BLaER1 treated with 17β-estradiol and CSF1 and Interleukin-3, amounts not matched to agents 10 nM and 100 nM (cell line): ENCODE data around the gene TNRC6A.
"Not testable (repeated sequence)": the region's sequence is repeated elsewhere in the genome, so short reads cannot be mapped to it uniquely, and the experiment has no call there.

Experiments
- H3K27ac ChIP-seq, 11 experiments: shearing (Covaris generic); formaldehyde crosslinking; 2 replicates each; pipeline ENCODE4 v1.8.1; 2022
- H3K27me3 ChIP-seq, 11 experiments: shearing (Covaris generic); formaldehyde crosslinking; 2 replicates each; pipeline ENCODE4 v1.8.1; 2022
- H3K36me3 ChIP-seq, 11 experiments: shearing (Covaris generic); formaldehyde crosslinking; 2 replicates each; pipeline ENCODE4 v1.8.1; 2022
- H3K4me1 ChIP-seq, 10 experiments: shearing (Covaris generic); formaldehyde crosslinking; 2 replicates each; pipeline ENCODE4 v1.8.1; 2022
- H3K4me2 ChIP-seq, 11 experiments: shearing (Covaris generic); formaldehyde crosslinking; 2 replicates each; pipeline ENCODE4 v1.8.1; 2022
- H3K4me3 ChIP-seq, 10 experiments: shearing (Covaris generic); formaldehyde crosslinking; 2 replicates each; pipeline ENCODE4 v1.8.1; 2022
- H3K9ac ChIP-seq, 11 experiments: shearing (Covaris generic); formaldehyde crosslinking; 2 replicates each; pipeline ENCODE4 v1.8.1; 2022
- H3K9me3 ChIP-seq, 11 experiments: shearing (Covaris generic); formaldehyde crosslinking; replicated peaks in 1 of 11; 2 replicates each; pipeline ENCODE4 v1.8.1; 2022
- H4K20me1 ChIP-seq, 11 experiments: shearing (Covaris generic); formaldehyde crosslinking; 2 replicates each; pipeline ENCODE4 v1.8.1; 2022
- Cebpa-rat ChIP-seq, 11 experiments: shearing (Covaris generic); IDR thresholded peaks; 2 replicates each; pipeline ENCODE4 v1.8.1; 2022

Gene TNRC6A

DNA sequence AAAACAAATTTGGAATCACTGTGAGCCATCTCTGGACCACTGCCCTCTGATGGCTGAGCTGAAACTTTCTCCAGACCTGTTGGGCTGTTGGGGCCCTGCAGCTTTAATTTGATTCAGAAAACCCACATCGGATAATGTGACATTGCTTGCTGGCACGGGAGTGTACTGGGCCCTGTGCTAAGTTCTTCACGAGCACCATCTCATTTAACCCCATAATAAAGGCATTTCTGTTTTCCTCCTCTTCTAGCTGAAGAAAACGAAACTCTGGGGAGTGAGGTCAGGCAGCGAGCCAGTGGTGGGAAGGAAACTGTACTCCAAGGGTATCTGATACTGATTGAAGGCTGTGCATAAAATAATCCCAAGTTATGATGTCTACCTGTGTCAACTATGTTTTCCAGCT is 34.5 kb upstream of the TNRC6A start:
- no peak for TF ChIP-seq Cebpa-rat (IDR thresholded peaks at IDR 0.05)
- Histone ChIP-seq H3K27ac (no peak overlapping the region), H3K4me1 (no peaks in the 10 kb centered on the region), H3K9me3 (no peaks in the 10 kb centered on the region), H3K27me3 (no peaks in the 10 kb centered on the region), H4K20me1 (no peaks in the 10 kb centered on the region), H3K9ac (no peak overlapping the region), H3K36me3 (no peaks in the 10 kb centered on the region), H3K4me3 (no peak overlapping the region), H3K4me2 (no peak overlapping the region)

DNA sequence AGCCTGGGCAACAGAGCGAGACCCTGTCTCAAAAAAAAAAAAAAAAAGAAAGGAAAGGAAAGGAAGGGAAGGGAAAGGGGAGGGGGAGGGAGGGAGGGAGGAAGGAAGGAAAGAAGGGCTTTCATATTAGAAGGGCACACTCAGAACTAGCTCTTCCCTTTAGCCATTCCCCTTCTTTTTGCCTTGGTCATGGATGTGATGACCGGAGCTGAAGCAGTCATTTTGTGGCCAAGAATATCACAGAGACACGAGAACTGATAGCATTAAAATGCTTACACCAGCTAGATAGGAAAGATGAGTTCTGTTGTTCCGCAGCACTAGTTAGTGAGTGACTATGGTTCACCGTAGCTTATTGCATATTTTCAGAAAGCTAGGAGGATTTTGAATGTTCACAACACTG is 32.8 kb upstream of the TNRC6A start:
- H3K9me3 ChIP-seq: no peaks in the 10 kb centered on the region

GRCh38 chr16:24698308-24698707 is 31.1 kb upstream of the TNRC6A start:
- Histone ChIP-seq H3K4me1 (no peaks in the 10 kb centered on the region), H3K27ac (no peak overlapping the region), H3K9me3 (no peaks in the 10 kb centered on the region), H4K20me1 (no peaks in the 10 kb centered on the region), H3K4me3 (no peak overlapping the region), H3K9ac (no peak overlapping the region), H3K4me2 (no peak overlapping the region), H3K27me3 (no peaks in the 10 kb centered on the region), H3K36me3 (no peaks in the 10 kb centered on the region)
- TF ChIP-seq Cebpa-rat (IDR thresholded peaks at IDR 0.05): no peak

More for the DNA sequence above, 32.8 kb upstream of the TNRC6A start:
- Histone ChIP-seq H3K4me2 (no peak overlapping the region), H4K20me1 (no peaks in the 10 kb centered on the region), H3K4me1 (no peaks in the 10 kb centered on the region), H3K4me3 (no peak overlapping the region), H3K9ac (no peak overlapping the region), H3K36me3 (no peaks in the 10 kb centered on the region), H3K27ac (no peak overlapping the region), H3K27me3 (no peaks in the 10 kb centered on the region)
- TF ChIP-seq Cebpa-rat (IDR thresholded peaks at IDR 0.05): no peak

- no peaks in the 10 kb centered on the region for H3K4me1 ChIP-seq
- H3K27ac ChIP-seq: no peak overlapping the region
- H3K4me2 ChIP-seq: no peak overlapping the region
- no peak for TF ChIP-seq Cebpa-rat (IDR thresholded peaks at IDR 0.05)
- no peak overlapping the region for H3K4me3 ChIP-seq
- no peaks in the 10 kb centered on the region for H3K27me3 ChIP-seq
- H3K9me3 ChIP-seq: no peaks in the 10 kb centered on the region
- H3K9ac ChIP-seq: no peak overlapping the region
- no peaks in the 10 kb centered on the region for H3K36me3 ChIP-seq
- H4K20me1 ChIP-seq: no peaks in the 10 kb centered on the region
These were observed 30.2 kb upstream of the TNRC6A start for GRCh38 chr16:24699151-24699723.

DNA sequence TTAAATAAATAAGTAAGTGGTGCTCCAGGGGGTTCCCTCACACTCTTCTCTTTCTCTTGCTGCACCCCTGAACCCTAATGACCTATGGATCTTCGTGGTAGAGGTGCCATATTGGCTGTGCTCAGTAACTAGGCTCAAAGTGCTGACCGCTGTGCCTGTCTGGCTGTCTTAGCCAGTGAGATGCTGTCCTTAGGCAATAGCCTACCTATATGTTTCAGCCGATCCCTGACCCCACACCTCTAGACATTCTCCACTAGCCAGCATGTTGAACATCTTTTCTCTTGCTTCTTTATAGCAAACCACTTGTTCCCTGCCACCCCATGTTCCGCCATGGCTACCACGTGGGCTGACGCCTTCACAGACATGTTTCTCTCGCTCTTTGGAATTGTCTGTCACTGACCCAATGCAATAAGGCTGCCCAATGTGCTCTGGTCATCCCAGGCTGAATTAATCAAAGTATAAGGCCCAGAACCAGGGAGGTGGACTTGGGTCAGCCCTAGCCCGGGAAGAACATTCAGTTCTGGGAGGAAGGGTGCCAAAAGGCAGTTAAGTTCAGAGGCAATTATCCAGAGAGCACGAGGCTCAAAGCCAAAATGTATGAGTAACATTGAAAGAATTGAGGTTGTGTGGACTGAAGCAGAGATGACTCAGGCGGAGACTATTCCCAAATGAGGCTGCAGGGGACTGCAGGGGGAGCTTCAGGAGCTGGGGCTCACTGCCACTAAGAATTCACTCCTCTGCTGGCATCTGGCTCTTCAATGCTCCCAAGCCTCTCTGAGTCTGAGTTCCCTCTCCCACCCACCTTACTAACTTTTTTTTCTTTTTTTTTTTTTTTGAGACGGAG is 28.7 kb upstream of the TNRC6A start:
- Histone ChIP-seq H3K4me3 (no peak overlapping the region), H3K4me2 (no peak overlapping the region), H3K27ac (no peak overlapping the region), H4K20me1 (no peaks in the 10 kb centered on the region), H3K36me3 (no peaks in the 10 kb centered on the region), H3K9me3 (no peaks in the 10 kb centered on the region), H3K9ac (no peak overlapping the region), H3K27me3 (no peaks in the 10 kb centered on the region), H3K4me1 (no peaks in the 10 kb centered on the region)
- no peak for TF ChIP-seq Cebpa-rat (IDR thresholded peaks at IDR 0.05)

GRCh38 chr16:24701521-24701951 is 27.9 kb upstream of the TNRC6A start:
- Histone ChIP-seq H3K4me3 (no peak overlapping the region), H3K9me3 (no peaks in the 10 kb centered on the region), H3K27me3 (no peaks in the 10 kb centered on the region), H3K36me3 (no peaks in the 10 kb centered on the region), H4K20me1 (no peaks in the 10 kb centered on the region), H3K27ac (no peak overlapping the region), H3K9ac (no peak overlapping the region), H3K4me1 (no peaks in the 10 kb centered on the region), H3K4me2 (no peak overlapping the region)
- no peak for TF ChIP-seq Cebpa-rat (IDR thresholded peaks at IDR 0.05)

DNA sequence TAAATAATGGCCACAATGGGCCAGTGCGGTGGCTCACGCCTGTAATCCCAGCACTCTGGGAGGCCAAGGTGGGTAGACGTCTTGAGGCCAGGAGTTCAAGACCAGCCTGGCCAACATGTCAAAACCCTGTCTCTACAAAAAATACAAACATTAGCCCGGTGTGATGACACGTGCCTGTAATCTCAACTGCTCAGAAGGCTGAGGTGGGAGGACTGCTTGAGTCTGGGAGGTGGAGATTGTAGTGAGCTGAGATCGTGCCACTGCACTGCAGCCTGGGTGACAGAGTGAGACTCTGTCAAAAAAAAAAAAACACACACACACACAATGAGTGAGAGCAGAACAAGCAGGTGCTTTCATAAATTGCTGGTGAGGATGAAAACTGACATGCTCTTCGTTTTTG is 21.7 kb upstream of the TNRC6A start:
- H3K9me3 ChIP-seq, H3K9ac ChIP-seq, H3K4me2 ChIP-seq, H4K20me1 ChIP-seq, H3K27me3 ChIP-seq, H3K4me1 ChIP-seq, H3K4me3 ChIP-seq, H3K36me3 ChIP-seq, H3K27ac ChIP-seq: not testable (repeated sequence)

GRCh38 chr16:24713379-24713778 is 16.1 kb upstream of the TNRC6A start:
- Histone ChIP-seq H3K9me3 (peaks cover 0 to 17% (median 10%) of the 10 kb centered on the region in 11 experiments; a peak in 13 of 22 replicates), H4K20me1 (no peaks in the 10 kb centered on the region), H3K27me3 (no peaks in the 10 kb centered on the region), H3K36me3 (no peaks in the 10 kb centered on the region), H3K4me2 (no peak overlapping the region), H3K4me1 (no peaks in the 10 kb centered on the region), H3K9ac (no peak overlapping the region), H3K27ac (no peak overlapping the region), H3K4me3 (no peak overlapping the region)
- no peak for TF ChIP-seq Cebpa-rat (IDR thresholded peaks at IDR 0.05)

- Histone ChIP-seq H3K4me1 (no peaks in the 10 kb centered on the region), H3K36me3 (no peaks in the 10 kb centered on the region), H3K27me3 (no peaks in the 10 kb centered on the region), H4K20me1 (no peaks in the 10 kb centered on the region), H3K27ac (no peak overlapping the region), H3K9me3 (peaks cover 0 to 17% (median 10%) of the 10 kb centered on the region in 11 experiments; a peak in 13 of 22 replicates), H3K4me2 (no peak overlapping the region), H3K4me3 (no peak overlapping the region), H3K9ac (no peak overlapping the region)
- no peak for TF ChIP-seq Cebpa-rat (IDR thresholded peaks at IDR 0.05)
These were observed 12.0 kb upstream of the TNRC6A start for GRCh38 chr16:24717411-24717810.

DNA sequence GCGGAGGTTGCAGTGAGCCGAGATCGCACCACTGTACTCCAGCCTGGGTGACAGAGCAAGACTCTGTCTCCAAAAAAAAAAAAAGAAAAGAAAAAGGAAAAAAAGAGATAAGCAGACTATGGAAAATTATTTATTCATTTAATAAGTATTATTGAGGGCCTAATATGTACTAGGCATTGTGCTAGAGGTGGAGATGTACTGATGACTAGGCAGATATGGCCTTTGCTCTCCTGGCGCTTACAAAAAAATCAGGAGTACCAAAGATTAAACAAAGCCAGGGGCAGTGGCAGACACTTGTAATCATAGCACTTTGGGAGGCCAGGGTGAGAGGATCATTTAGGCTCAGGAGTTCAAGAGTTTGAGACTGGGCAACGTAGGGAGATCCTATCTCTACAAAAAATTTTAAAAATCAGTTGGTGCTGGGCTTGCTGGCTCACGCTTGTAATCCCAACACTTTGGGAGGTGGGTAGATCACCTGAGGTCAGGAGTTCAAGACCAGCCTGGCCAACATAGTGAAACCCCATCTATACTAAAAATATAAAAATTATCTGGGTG is 10.4 kb upstream of the TNRC6A start:
- Histone ChIP-seq H3K36me3 (no peaks in the 10 kb centered on the region), H3K9ac (no peak overlapping the region), H3K4me3 (no peak overlapping the region), H4K20me1 (no peaks in the 10 kb centered on the region), H3K4me1 (no peaks in the 10 kb centered on the region), H3K27ac (no peak overlapping the region), H3K9me3 (peaks cover 0 to 6% (median 1%) of the 10 kb centered on the region in 11 experiments; a peak in 4 of 22 replicates), H3K4me2 (no peak overlapping the region), H3K27me3 (no peaks in the 10 kb centered on the region)
- TF ChIP-seq Cebpa-rat (IDR thresholded peaks at IDR 0.05): no peak
